GM21717 (cell line): ENCODE data around the gene ICOS.
"Not testable (repeated sequence)": the region's sequence is repeated elsewhere in the genome, so short reads cannot be mapped to it uniquely, and the experiment has no call there.

ENCODE experiments used
- ATAC-seq: cut with Tn5 transposase; IDR thresholded peaks from one replicate; pipeline ENCODE4 v1.9.1; 2021; ENCODE audit warnings: mild to moderate bottlenecking, moderate library complexity; ENCODE audit not compliant: unreplicated experiment

The ICOS gene

DNA sequence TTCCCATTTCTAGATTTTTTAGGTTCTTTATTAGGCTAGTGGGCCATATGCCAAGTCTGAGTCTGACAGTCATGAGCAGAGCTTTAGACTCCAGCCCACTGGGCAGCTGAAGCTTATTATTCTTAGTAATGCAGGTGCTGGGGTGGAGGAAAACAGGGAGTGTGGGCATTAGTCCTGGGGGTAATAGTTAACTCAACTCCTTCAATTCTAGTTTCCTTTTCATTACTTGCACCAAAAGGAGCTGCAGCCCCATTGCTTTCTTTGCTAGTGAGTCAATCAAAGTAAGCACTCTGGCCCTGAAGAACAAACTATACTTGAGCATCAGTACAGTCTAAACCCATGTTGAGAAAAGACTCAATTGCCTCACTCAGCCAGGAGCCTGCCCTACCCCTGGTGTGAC lies 35.5 kb downstream of the ICOS start:
- no peak for ATAC-seq

GRCh38 chr2:203973000-203973399 lies 36.4 kb downstream of the ICOS start:
- no peak for ATAC-seq

DNA sequence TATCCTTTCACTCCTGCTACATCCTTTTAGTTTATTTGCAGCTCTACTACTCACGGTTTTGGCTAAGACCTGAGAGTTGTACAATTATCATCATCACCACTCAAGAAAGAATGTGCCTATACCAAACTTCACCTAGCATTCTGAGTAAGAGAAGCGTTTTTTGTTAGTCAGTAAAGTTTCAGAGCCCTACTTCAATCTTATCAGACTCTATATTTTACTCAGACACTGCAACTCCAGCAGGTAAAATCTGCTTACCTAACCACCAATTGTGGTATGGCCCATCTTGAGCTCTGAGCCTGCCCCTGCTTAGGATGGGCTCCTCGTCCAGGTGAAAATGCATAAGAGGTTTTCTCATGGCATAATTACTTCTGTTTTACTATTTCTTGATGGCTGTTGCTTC lies 37.1 kb downstream of the ICOS start:
- ATAC-seq: no peak

DNA sequence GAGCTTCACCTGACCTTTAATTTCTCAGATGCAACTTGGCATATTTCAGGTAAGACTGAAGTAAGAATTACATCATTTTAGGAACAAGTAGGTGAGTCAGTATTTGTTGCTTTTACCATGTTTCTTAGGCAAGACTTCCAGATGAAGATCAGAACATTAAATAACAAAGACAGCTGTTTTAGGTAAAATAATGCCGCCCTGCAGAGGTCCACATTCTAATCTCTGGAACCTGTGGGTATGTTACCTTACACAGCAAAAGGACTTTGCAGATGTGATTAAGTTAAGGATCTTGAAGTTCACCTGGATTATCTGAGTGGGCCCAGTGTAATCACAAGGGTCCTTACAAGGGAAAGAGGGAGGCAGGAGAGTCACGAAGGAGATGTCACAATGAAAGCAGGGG lies 39.3 kb downstream of the ICOS start:
- no peak for ATAC-seq

GRCh38 chr2:203982276-203982675 lies 45.7 kb downstream of the ICOS start:
- ATAC-seq: no peak

DNA sequence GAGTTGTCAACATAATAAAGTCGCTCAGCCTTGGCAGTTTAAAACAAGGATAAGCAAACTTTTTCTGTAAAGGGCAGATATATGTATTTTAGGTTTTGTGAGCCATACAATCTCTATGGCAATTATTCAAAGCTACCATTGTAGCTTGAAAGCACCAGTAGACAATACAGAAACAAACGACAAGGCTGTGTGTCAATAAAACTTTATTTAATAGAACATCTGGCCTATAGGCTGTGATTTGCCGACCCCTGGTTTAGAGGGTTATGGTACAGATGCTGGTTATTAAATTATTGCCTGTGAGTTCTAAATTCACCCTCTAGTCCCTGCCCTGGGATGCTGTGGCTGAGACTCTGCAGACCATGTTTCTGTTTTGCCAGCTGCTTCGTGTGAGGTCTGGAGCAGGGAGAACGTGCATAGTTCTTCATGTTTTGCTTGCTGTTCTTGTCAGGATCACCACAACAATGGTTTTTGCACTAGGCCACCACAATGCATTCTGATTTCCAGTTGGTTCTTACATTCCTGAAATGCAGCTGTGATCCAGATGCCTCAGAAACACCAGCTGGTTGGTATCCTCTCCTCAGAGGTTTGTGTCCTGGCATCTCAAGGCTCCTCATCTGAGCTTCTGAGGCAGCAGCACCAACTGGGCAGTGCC lies 46.6 kb downstream of the ICOS start:
- no peak for ATAC-seq

DNA sequence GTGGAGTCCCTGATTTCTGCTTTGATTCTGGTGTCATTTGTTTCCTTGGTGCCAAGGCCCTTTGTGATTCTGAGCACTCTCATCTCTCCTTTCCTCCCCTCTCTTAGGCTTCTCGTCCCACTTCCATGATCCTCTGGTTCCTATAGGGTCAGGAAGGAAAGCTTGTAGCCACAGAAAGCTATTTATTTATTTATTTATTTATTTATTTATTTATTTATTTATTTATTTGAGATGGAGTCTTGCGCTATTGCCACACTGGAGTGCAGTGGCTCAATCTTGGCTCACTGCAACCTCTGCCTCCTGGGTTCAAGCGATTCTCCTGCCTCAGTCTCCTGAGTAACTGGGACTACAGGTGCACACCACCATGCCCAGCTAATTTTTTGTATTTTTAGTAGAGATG lies 49.4 kb downstream of the ICOS start:
- ATAC-seq: not testable (repeated sequence)

DNA sequence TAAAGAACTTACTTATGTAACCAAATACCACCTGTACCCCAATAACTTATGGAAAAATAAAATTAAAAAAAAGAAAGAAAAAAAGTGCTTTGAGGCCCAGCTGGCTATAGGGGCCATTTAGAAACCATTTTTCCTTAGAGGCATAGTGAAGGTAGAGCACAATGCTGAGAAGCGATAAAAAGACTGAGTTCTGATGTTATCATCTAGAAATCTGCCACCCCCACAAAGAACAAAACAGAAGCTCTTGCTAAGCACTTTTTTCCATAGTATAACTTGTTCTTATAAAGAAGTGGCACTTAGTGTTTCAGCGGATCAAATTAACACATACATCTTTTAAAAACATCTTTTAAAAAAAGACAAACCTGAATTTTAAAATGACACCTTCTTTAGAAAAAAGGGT lies 51.4 kb downstream of the ICOS start:
- no peak for ATAC-seq

GRCh38 chr2:203988500-203989260 lies 52.1 kb downstream of the ICOS start:
- ATAC-seq: no peak

GRCh38 chr2:203989521-203989920 lies 53.0 kb downstream of the ICOS start:
- no peak for ATAC-seq

DNA sequence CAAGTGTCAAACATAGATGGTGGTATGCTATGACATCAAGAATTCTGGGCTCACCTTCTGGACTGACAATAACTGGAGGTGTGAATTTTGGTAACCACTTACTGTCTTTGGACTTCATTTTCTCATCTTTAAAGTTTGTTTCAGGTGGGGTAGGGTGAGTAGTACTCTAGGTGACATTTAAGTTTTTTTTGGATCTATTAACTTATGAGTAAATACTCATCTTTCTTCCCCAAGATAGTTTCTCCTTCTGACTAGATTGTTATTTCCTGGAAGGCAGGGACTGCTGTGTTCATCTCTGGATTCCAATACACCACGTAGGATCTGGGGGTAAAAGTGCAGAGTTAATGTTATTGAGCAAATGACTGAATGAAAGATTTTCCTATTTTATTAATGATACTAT lies 55.9 kb downstream of the ICOS start:
- ATAC-seq: no peak

GRCh38 chr2:203993011-203993410 lies 56.4 kb downstream of the ICOS start:
- ATAC-seq: no peak

DNA sequence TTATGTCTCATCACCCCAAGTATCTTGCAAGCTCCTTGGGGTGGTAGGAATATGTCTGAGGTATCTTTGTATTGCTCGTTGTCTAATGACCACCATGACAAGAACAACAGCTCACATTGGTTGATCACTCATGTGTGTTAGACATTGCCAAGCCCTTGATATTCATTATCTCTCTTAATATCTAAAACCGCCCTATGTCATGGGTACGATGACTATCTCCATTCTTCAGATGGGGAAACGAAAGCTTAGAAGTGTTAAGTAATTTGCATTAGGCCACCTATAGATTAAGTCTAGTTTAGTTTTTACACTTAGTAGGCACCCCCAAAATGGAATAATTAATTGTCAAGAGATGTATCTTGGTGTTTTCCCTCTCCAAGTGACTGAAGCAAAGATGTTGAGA lies 57.0 kb downstream of the ICOS start:
- ATAC-seq: no peak

DNA sequence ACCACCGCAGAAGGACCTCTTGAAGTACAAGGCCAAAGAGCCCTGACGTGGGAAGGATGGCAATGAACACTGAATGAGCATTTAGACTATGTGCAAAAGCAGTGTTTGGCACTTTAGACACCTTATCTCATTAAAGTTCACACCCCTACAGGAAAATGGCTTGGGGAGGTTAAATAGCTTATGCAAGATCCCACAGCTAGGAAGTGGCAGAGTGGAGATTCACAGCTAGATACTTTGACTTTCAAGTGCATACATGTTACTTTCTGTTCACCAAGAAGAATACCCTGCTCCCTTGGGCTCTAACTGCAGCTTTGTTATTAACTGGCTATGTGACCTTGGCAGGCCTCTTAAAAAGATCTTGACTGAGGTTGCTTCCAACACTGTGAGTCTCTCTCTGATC lies 58.2 kb downstream of the ICOS start:
- ATAC-seq: no peak

- no peak for ATAC-seq
Observed at GRCh38 chr2:203996692-203997091, 60.1 kb downstream of the ICOS start.

GRCh38 chr2:203997481-203997880 lies 60.9 kb downstream of the ICOS start:
- ATAC-seq: no peak

GRCh38 chr2:203997980-203998809 lies 61.6 kb downstream of the ICOS start:
- ATAC-seq: no peak

GRCh38 chr2:203999835-204000234 lies 63.3 kb downstream of the ICOS start:
- ATAC-seq: no peak

DNA sequence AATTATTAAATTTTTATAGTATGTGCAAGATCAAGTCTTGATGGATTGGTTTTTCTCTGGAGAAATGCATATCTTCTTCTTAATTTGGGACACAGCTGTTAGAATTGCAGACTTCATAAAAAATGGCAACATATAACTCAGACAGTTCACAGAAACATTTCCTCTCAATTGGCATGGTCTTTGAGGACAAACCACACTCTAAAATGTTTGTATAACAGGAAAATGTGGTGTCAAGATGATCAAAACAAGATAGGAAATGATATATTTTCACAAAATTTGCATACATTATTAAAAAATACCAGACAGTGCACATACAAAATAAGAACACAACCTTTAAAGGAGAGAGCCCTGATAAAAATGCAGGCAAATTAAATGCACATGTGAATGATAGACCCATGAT lies 63.9 kb downstream of the ICOS start:
- no peak for ATAC-seq

DNA sequence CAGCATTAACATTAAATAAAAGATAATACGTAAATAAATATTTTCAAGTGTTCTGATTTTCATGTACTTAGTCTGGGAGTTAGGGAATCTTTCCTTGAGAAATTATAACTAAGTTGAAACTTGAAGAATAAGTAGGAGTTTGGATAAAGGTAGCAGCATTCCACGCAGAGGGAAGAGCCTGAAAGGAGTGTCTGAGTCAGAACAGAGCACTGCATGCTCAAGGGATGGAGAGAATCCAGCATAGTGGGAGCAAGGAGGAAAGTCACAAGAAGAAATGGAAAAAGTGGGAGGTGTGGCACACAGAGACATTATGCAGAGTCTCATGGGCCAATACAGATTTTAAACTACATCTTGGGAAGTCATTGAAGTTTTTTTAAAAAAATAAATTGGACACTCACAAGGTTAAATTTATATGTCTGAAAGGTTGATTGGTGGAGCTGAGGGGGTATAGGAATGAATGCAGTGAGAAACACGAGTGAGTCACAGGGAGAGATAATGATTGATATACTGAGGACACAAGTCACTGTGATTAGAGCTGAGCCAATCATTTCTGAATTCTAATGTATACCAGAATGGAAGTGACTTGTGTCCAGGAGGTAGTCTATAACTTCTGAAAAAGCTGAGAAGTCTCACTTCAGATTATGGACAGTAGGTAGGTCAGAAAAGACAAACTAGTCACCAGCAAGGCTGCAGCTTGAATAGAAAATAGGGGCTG lies 66.9 kb downstream of the ICOS start:
- ATAC-seq: no peak

DNA sequence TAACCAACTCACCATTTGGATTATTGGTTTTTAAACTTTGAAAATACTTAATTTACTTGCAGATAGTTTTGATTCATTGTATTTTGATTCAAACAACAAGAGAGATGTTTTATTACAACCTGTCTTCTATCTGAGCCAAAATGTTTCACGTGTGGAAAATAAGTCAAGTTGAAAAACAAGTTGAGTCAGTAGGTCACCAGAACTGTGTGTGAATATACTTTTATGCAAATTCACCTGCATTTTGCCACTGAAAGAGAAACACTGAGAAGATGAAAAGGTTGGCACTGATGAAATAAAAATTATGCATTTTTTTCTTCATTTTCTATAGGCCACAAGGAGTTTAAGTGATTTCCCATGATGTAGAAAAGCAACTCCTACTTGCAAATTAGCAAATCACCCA lies 68.3 kb downstream of the ICOS start:
- no peak for ATAC-seq
